Immature natural killer cell (primary cell): ENCODE results near the gene GALNT16. TPM values are rescaled to one million over a fixed set of nuclear protein-coding genes. Genes with fewer than 3 reads are reported as not detected.

Source experiments
- DNase-seq, 3 donors: peaks; one replicate each; pipeline ENCODE4 v3.0.0; 2022; ENCODE audit warnings: mixed read lengths in 1 of 3
- H3K27ac Mint-ChIP-seq, 6 donors: one replicate each; pipeline ENCODE4 v1.8.0; 2020; ENCODE audit warnings: mixed read lengths in 6 of 6, mild to moderate bottlenecking in 5 of 6, inconsistent platforms in 4 of 6, moderate library complexity in 3 of 6
- H3K27me3 Mint-ChIP-seq, 3 donors: one replicate each; pipeline ENCODE4 v1.8.0; 2020 to 2021; ENCODE audit warnings: low read depth in 3 of 3, mild to moderate bottlenecking in 3 of 3, mixed read lengths in 3 of 3, moderate library complexity in 3 of 3, inconsistent platforms in 1 of 3
- H3K36me3 Mint-ChIP-seq, 3 donors: one replicate each; pipeline ENCODE4 v1.8.0; 2020; ENCODE audit warnings: mixed read lengths in 3 of 3, inconsistent platforms in 2 of 3, mild to moderate bottlenecking in 2 of 3
- H3K4me1 Mint-ChIP-seq, 2 donors: one replicate each; pipeline ENCODE4 v1.8.0; 2020; ENCODE audit warnings: inconsistent platforms in 2 of 2, mild to moderate bottlenecking in 2 of 2, mixed read lengths in 2 of 2, moderate library complexity in 1 of 2
- H3K4me3 Mint-ChIP-seq, 5 donors: one replicate each; pipeline ENCODE4 v1.8.0; 2020; ENCODE audit warnings: mild to moderate bottlenecking in 5 of 5, mixed read lengths in 5 of 5, inconsistent platforms in 3 of 5, moderate library complexity in 3 of 5
- H3K9me3 Mint-ChIP-seq, 6 donors: one replicate each; pipeline ENCODE4 v1.8.0; 2020; ENCODE audit warnings: mild to moderate bottlenecking in 6 of 6, mixed read lengths in 6 of 6, inconsistent platforms in 4 of 6, moderate library complexity in 3 of 6
- polyA plus RNA-seq, 3 donors: library from polyadenylated mRNA; unstranded; fragments of 300-500 nt; fragmentation: Illumina TruSeq; gene quantifications; one replicate each; pipeline ENCODE4 v1.2.3, GENCODE V29; 2021

GALNT16 gene
- polyA plus RNA-seq, 3 donors from 2014 or later: not detected

GRCh38 chr14:69318901-69319475 lies 59.0 kb downstream of the GALNT16 start:
- DNase-seq: no peak
- Mint-ChIP-seq H3K27me3 (peaks cover 3 to 4% (median 4%) of the 10 kb centered on the region in 3 donors), H3K4me3 (no peak overlapping the region), H3K36me3 (no peaks in the 10 kb centered on the region), H3K4me1 (no peaks in the 10 kb centered on the region), H3K9me3 (peaks cover 0 to 2% (median 0%) of the 10 kb centered on the region in 6 donors), H3K27ac (no peak overlapping the region)

- H3K4me1 Mint-ChIP-seq: no peaks in the 10 kb centered on the region
- H3K27ac Mint-ChIP-seq: no peak overlapping the region
- H3K9me3 Mint-ChIP-seq: peaks cover 0 to 2% (median 0%) of the 10 kb centered on the region in 6 donors
- peaks cover 3 to 4% (median 4%) of the 10 kb centered on the region in 3 donors for H3K27me3 Mint-ChIP-seq
- no peak for DNase-seq
- H3K36me3 Mint-ChIP-seq: no peaks in the 10 kb centered on the region
- H3K4me3 Mint-ChIP-seq: no peak overlapping the region
Observed at GRCh38 chr14:69319911-69320310, 60.0 kb downstream of the GALNT16 start.

GRCh38 chr14:69320581-69321365 lies 60.8 kb downstream of the GALNT16 start:
- Mint-ChIP-seq H3K4me3 (no peak overlapping the region), H3K27me3 (peaks cover 3 to 6% (median 4%) of the 10 kb centered on the region in 3 donors), H3K9me3 (peaks cover 0 to 2% (median 0%) of the 10 kb centered on the region in 6 donors), H3K4me1 (no peaks in the 10 kb centered on the region), H3K27ac (no peak overlapping the region), H3K36me3 (no peaks in the 10 kb centered on the region)
- DNase-seq: no peak

GRCh38 chr14:69321601-69322330 lies 61.8 kb downstream of the GALNT16 start:
- Mint-ChIP-seq H3K27ac (no peak overlapping the region), H3K4me3 (no peak overlapping the region), H3K4me1 (no peaks in the 10 kb centered on the region), H3K9me3 (no peaks in the 10 kb centered on the region), H3K27me3 (peaks cover 4 to 6% (median 4%) of the 10 kb centered on the region in 3 donors), H3K36me3 (no peaks in the 10 kb centered on the region)
- no peak for DNase-seq

GRCh38 chr14:69323266-69323998 lies 63.5 kb downstream of the GALNT16 start:
- Mint-ChIP-seq H3K27me3 (peaks cover 3 to 8% (median 4%) of the 10 kb centered on the region in 3 donors), H3K4me1 (no peaks in the 10 kb centered on the region), H3K36me3 (no peaks in the 10 kb centered on the region), H3K27ac (no peak overlapping the region), H3K9me3 (no peaks in the 10 kb centered on the region), H3K4me3 (no peak overlapping the region)
- DNase-seq: no peak

- H3K27me3 Mint-ChIP-seq: peaks cover 2 to 8% (median 2%) of the 10 kb centered on the region in 3 donors
- H3K4me1 Mint-ChIP-seq: no peaks in the 10 kb centered on the region
- DNase-seq: no peak
- H3K36me3 Mint-ChIP-seq: no peaks in the 10 kb centered on the region
- H3K27ac Mint-ChIP-seq: no peak overlapping the region
- H3K9me3 Mint-ChIP-seq: no peaks in the 10 kb centered on the region
- H3K4me3 Mint-ChIP-seq: no peak overlapping the region
Observed at GRCh38 chr14:69323999-69324282, 64.0 kb downstream of the GALNT16 start.

- Mint-ChIP-seq H3K4me1 (no peaks in the 10 kb centered on the region), H3K9me3 (no peaks in the 10 kb centered on the region), H3K27ac (no peak overlapping the region), H3K27me3 (peaks cover 2 to 8% (median 2%) of the 10 kb centered on the region in 3 donors), H3K4me3 (no peak overlapping the region), H3K36me3 (no peaks in the 10 kb centered on the region)
- DNase-seq: no peak
Observed at GRCh38 chr14:69324341-69324931, 64.5 kb downstream of the GALNT16 start.

GRCh38 chr14:69325086-69325485 lies 65.1 kb downstream of the GALNT16 start:
- Mint-ChIP-seq H3K4me3 (no peak overlapping the region), H3K27me3 (peaks cover 2 to 8% (median 2%) of the 10 kb centered on the region in 3 donors), H3K36me3 (no peaks in the 10 kb centered on the region), H3K4me1 (no peaks in the 10 kb centered on the region), H3K9me3 (no peaks in the 10 kb centered on the region), H3K27ac (no peak overlapping the region)
- no peak for DNase-seq

- Mint-ChIP-seq H3K4me3 (no peak overlapping the region), H3K9me3 (no peaks in the 10 kb centered on the region), H3K27ac (no peak overlapping the region), H3K27me3 (peaks cover 2 to 8% (median 2%) of the 10 kb centered on the region in 3 donors), H3K4me1 (no peaks in the 10 kb centered on the region), H3K36me3 (no peaks in the 10 kb centered on the region)
- no peak for DNase-seq
Observed at GRCh38 chr14:69325646-69326265, 65.8 kb downstream of the GALNT16 start.

- no peaks in the 10 kb centered on the region for H3K4me1 Mint-ChIP-seq
- H3K27ac Mint-ChIP-seq: no peak overlapping the region
Observed at GRCh38 chr14:69326611-69327010, 66.7 kb downstream of the GALNT16 start.

GRCh38 chr14:69327507-69327906 lies 67.5 kb downstream of the GALNT16 start:
- no peaks in the 10 kb centered on the region for H3K9me3 Mint-ChIP-seq
- H3K27ac Mint-ChIP-seq: no peak overlapping the region
- DNase-seq: no peak
- no peaks in the 10 kb centered on the region for H3K4me1 Mint-ChIP-seq
- H3K4me3 Mint-ChIP-seq: no peak overlapping the region
- no peaks in the 10 kb centered on the region for H3K36me3 Mint-ChIP-seq
- peaks cover 0 to 8% (median 2%) of the 10 kb centered on the region in 3 donors for H3K27me3 Mint-ChIP-seq

More at GRCh38 chr14:69326611-69327010, 66.7 kb downstream of the GALNT16 start:
- no peaks in the 10 kb centered on the region for H3K9me3 Mint-ChIP-seq
- no peak for DNase-seq
- peaks cover 2 to 8% (median 2%) of the 10 kb centered on the region in 3 donors for H3K27me3 Mint-ChIP-seq
- H3K4me3 Mint-ChIP-seq: no peak overlapping the region
- H3K36me3 Mint-ChIP-seq: no peaks in the 10 kb centered on the region

- H3K27ac Mint-ChIP-seq: no peak overlapping the region
- H3K4me3 Mint-ChIP-seq: no peak overlapping the region
- no peaks in the 10 kb centered on the region for H3K9me3 Mint-ChIP-seq
- no peaks in the 10 kb centered on the region for H3K36me3 Mint-ChIP-seq
- DNase-seq: no peak
- no peaks in the 10 kb centered on the region for H3K4me1 Mint-ChIP-seq
- peaks cover 0 to 8% (median 2%) of the 10 kb centered on the region in 3 donors for H3K27me3 Mint-ChIP-seq
Observed at GRCh38 chr14:69328317-69328716, 68.4 kb downstream of the GALNT16 start.

- H3K4me3 Mint-ChIP-seq: no peak overlapping the region
- DNase-seq: no peak
- H3K36me3 Mint-ChIP-seq: no peaks in the 10 kb centered on the region
- no peak overlapping the region for H3K27ac Mint-ChIP-seq
- H3K9me3 Mint-ChIP-seq: no peaks in the 10 kb centered on the region
- peaks cover 0 to 7% (median 2%) of the 10 kb centered on the region in 3 donors for H3K27me3 Mint-ChIP-seq
- H3K4me1 Mint-ChIP-seq: no peaks in the 10 kb centered on the region
Observed at GRCh38 chr14:69328765-69329164, 68.8 kb downstream of the GALNT16 start.
